HG02588 (cell line): ENCODE results near the gene TLK1.
A peak's percentile ranks its signal among the peaks of the same experiment; 100 is the strongest.

Source experiments
- ATAC-seq: cut with Tn5 transposase; IDR thresholded peaks from one replicate; pipeline ENCODE4 v1.9.1; 2021; ENCODE audit warnings: mild to moderate bottlenecking, moderate library complexity; ENCODE audit not compliant: unreplicated experiment

Gene TLK1

DNA sequence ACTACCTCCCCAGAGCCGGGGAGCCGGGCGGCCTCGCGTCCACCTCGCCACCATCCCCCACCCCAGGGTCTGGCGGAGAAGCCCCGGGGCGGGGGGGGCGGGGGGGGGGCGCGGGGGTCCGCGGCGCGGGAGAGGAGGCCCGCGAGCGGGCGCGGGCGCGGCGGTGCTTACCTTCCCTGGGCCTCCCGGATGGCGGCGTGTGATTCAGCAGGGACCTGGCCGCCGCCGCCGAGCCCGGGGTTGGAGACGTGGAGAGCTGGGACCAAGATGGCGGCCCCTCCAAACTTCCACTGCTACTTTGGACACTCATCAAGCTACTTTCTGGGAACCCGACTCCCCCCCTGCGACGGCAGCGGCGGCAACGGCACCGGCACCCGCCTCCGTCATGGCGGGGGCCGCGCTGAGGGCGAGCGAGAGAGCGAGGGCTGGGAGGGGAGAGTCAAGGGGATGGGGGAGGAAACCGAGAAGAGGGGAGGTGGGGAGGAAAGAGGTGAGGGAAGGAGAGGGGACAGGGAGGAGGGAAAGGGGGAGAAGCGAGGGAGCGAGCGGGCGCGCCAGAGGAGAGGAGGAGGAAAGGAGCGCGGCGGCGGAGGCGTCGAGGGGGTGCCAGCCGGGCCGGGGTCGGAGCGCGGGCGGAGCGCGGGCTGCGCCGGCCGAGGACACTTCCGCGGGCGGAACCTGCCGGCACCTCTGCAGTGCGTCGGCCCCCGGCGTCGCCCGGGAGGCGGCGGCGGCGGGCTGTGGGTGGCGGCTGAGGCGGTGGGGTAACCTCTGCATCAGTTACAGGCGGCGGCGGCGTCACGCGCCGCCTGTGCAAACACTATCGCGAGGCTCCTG, at the start of gene TLK1:
Gene TLK1 (minus strand): TSS at position 775 of the 837 bp plus-strand sequence. CDS start 465 bp downstream, at position 310.
- peak; percentile 52 for ATAC-seq

DNA sequence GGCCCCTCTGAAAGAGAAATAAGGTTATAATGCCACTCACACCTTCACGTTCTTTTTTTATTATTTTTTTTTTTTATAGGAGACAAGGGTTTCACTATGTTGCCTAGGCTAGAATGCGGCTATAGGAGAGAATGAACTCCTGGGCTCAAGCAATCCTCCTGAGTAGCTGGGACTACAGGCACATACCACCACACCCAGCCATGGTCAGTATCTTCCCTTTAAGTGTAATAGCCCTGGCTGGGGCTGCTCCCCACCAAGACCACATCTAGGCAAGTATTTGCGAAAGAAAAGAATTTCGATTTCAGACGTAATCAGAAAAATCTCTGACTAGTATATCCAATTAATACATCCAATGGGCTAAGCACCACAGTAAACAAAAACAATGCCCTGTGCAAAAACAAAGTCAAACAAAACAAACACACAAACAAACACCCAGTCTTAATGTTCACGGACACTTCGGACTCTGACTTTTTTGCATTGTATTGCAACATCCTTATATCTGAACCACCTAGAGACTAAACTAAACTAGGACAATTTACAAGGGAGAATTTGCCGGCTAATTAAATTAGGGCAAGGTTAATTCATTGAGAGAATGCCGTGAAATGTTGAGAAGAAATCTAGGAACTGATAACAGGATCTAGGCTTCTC, 49.6 kb upstream of the TLK1 start:
- ATAC-seq = no peak

DNA sequence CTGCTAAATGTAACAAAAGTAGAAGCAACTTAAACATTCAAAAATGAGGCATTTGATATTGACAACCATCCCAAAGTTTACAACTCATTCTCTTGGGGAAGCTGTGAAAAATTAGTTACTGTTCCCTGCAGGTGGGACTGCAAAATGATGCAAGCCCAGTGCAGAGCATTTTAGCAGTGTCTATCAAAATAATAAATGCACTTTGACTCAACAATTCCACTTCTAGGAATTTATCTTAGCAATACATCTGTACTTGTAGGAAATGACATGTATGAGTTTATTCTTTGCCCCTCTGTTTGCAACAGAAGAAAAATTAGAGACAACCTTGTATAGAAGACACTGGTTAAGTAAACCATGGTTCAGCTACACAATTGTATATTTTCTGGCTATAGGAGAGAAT, 48.0 kb upstream of the TLK1 start:
- ATAC-seq = no peak

DNA sequence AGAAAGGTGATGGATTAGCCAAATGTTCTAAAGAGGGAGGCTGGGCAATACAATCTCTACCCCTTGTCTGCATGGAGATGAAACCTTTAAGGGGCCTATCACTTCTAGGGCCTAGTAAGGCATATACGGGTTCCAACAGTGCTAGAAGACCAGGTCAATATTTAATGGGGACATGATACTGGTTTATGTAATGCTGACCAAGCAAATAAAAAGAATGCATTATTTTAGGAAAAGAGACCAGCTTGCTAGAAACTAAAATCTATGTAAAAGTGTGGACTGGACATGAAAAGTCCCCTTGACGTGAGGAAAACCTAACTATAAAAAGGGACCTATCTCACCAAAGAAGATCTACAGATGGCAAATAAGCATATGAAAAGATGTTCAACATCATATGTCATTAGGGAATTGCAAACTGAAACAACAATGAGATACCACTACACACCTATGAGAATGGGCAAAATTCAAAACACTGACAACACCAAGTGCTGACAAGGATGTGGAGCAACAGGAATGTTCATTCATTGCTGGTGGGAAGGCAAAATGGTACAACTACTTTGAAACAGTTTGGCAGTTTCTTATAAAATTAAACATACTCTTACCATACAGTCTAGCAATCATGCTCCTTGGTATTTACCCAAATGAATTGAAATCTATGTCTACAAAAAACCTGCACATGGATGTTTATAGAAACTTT, 45.9 kb upstream of the TLK1 start:
- no peak for ATAC-seq

DNA sequence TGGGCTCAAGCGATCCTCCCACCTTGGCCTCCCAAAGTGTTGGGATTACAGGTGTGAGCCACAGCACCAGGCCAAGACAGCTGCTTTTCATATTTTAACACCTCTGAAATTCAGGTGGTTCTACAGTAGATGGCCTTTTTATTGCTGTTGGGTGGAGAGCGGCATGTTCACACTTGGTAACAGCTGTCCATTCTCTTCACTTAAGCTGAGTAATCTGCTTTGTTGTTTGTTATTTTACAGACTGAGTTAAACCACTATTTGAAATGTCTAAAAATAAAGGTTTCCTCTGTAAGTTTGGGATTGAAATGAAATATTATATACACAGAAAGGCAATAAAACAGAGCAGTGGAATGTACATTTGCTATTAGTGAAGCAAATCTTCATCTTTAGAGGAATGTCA, 44.9 kb upstream of the TLK1 start:
- ATAC-seq = no peak

DNA sequence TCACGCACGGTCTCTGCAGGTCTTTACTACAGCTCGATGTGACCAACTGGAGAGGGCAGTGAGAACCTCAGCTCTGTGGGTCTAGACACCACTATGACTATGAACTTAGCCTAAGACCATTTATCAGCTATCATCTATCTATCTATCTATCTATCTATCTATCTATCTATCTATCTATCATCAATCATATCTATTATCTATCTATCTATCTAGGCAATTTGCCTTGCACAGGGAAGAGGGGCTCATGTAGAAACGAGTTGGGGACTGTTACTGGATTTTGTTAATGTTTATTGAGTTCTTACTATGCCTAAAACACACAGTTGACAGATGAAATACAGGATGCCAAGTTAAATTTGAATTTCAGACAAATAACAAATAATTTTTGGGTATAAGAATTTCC, 41.1 kb upstream of the TLK1 start:
- no peak for ATAC-seq

DNA sequence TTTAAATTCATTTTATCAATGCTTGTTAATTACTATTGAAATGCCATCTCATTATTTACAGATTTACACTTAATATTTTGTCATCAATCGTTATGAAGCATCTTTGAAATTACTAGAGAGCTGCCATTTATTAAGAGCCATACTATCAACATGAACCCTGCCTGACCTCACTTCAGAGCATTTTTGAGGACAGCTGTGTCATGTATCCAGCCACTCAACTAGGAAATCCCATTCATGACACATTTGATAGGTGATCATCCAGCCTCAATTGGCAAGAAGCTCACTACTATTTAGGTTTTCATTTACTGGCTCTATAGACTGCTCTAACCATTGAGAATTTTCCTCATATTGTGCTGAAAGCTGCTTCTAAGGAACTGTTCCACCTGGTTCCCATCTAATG, 40.6 kb upstream of the TLK1 start:
- ATAC-seq = no peak

DNA sequence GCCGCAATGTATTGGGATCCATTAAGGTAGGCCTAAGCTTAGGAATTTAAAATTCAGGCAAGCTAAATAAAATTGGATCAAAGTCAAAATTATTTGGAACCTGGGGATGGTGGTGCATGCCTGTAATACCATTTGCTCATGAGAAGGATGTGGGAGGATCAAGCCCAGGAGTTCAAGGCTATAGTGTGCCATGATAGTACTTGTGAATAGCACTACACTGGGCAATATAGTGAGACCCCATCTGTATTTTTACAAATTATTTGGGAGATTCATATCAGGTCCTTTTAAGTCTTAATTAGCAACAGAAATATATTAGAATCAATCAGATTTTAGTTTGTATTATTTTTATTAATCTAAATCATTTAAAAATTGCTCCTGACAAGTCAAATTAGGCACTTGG, 39.8 kb upstream of the TLK1 start:
- no peak for ATAC-seq

DNA sequence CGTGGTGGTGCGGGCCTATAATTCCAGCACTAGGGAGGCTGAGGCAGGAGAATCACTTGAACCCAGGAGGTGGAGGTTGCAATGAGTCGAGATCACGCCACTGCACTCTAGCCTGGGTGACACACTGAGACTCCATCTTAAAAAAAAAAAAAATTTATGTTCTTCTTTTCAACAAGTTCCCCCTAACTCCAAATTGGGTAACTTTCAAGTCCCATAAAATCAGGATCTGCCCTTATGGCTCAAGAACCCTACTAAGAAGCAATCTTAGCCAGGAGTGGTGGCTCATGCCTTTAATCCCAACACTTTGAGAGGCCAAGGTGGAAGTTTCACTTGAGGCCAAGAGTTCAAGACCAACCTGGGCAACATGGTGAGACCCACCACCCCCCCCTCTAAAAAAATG, 30.3 kb upstream of the TLK1 start:
- ATAC-seq = no peak

DNA sequence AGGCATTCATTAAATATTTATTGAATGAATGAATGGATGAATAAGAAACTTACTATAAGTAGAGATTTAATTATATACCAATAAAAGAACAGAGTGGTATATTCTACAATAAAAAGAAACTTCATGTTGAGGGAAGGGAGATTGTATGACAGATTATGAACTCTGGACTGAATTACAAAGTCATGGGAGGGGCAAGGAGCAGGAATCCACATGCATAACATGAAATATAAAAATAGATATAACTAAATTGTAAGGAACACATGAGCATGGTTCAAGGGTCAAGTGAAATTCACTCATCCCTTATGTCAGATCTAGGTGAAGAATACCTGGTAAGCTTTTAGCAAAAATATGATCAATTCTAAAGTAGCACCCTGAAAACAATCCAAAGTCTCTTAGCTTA, 27.1 kb upstream of the TLK1 start:
- ATAC-seq = no peak

DNA sequence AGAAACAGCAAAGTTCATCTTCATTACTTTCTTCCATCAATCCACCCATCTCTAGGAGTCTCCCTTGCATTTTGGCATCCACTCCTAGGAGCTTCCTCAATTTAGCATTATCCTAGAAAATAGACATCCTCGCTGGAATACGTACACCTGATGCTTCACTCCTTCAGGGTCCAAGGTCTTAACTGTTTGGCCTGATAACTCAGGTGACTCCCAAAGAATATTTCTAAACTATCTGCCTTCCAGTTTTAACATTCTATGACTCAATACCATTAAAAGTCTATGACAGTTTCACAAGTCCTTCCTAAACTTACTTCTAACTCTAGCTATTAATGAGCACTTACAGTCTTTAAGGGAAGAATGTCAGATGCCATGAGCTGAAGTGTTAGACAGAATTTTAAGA, 26.5 kb upstream of the TLK1 start:
- ATAC-seq = no peak

DNA sequence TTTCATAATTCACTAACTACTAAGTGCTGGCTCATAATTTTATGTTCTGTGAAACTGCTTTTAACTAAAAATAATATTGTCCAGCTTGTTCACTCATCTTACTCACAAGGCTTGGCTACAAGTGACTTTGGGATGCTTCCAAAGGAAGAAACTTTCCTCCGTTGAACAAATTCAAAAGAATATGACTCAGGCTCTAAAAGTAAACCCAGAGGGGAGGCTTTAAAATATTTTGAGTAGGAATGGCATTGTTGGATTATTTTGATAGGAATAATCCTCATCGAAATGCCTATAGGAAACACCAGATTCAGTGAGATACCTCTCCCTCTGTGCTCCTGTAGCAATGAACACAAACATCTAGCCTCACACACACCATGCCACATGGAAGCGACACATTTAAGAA, 25.2 kb upstream of the TLK1 start:
- no peak for ATAC-seq

DNA sequence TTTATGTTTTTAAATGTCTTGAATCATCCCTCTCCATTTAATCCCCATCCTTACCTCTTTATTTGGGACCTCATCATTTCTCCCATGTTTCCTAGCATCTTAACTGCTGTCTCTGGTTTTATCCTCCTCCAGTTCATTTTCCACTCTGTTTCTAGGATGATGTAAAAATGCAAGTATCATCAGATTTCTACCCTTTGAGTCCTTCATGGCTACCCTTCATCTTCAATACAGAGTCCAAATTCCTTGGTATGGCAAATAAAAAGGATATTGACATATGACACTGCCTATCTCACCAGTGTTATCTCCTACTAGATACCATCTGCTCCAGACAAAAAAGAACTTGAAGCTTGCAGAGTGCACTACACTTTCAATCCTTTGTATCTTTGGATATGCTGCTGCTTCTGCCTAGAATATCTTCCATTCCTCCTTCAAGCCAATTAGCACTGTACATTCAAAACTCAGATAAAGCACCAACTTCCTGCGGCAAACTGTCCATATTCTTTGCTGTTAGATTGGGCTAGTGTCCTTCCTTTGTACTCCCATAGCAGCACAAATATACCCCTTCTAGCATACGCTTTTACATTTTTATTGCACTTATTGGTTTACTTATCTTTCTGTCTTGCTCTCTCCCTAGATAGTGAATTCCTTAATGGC, 24.6 kb upstream of the TLK1 start:
- no peak for ATAC-seq

DNA sequence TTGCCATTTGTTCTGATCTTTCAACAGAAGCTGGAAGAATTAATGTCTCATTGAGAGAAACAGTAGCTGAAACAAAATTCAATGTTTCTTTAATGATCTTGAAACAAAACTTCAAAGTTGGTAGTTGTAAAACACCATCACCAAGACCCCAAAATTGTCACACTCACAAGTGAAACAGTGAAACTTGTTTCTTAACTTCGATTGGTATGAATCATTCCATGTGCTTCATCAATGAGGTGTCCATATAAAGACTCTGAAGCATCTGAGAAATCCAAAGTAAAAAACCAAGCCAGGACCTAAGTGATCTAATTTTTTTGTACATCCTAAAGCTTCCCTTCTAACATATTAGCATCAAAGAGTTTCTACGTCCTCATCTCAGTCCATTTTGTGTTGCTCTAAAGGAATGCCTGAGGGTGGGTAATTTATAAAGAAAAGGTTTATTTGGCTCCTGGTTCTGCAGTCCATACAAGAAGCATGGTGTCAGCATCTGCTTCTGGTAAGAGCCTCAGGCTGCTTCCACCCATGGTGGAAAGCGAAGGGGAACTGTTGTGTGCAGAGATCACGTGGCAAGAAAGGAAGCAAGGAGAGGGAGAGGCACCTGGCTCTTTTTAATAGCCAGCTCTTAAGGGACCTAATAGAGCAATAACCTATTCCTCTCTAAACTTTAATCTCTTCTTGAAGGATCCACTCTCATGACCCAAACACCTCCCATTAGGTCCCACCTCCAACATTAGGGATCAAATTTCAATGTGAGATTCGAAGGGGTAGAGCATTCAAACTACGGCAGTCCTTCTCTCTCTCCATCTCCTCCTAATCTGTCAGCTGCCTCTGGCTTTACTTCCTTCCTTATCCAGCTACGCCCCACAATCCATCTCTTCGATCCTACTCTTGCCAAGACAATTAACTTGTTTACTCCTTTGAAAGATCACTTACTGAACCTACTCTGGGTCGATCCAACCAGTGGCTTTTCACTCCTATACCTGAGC, 20.7 kb upstream of the TLK1 start:
- no peak for ATAC-seq

DNA sequence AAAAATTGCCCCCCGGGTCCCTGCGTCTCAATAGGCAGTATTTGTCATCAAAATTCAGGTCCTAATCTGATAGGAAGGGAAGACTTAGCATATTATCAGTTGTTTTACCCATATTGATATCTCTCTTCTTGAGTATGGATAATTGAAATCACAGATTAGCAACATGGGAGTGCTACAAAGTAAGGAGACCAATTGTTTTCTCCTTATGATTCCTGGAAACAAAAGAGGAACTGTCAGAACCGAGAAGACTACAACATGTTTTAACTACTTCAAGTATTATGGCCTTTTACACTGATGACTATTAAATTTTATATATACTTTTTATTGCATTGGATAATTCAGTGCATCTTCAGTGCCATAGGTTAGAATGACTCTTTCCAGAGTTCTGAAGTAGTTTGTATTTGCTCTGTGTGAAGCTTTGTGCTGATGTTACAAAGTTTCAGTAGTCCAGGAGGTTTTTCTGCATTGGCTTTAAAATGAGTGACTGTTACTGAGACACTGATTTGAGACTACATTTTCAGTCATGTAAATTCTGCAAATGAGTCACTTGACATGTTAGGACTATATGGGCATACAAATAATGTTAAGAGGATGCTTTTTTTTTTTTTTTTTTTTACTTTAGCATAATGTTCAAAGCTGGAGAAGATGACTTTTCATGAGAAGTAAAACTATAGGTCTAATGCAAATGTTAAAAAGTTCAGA, 19.7 kb upstream of the TLK1 start:
- ATAC-seq = no peak

DNA sequence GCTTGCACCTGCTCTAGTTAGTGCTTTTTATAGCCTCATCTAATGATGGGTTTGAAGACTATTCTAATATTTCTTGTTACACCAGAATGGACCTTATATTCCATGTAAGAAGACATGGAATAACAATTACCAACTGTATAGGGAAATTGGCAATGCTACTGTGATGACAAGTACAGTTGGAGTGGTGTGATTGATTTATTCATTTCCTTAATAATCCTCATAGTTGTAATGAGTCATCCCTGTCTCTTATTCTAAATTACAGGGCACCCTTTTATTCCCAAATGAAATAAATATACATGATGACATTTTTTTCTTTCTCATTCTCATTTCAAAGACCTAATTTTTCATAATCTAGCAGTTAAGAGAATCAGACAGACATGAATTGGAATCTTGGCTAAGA, 18.3 kb upstream of the TLK1 start:
- ATAC-seq = no peak

DNA sequence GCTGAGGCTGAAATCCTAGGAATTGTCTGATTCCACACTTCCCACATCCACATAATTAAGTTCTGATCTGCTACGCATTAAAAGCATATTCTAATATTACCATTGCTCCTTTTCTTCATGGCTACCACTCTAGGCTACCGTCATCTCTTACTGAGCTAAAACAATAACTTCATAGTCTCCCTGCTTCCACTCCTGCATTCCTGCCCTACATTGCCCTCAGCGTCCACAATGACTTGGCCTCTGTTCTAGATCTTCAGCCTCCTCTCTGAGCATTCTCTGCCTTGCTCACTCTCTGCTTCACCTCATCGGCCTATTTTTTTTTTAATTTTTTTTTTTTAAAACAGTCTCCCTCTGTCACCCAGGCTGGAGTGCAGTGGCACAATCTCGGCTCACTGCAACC, 15.8 kb upstream of the TLK1 start:
- ATAC-seq = no peak

DNA sequence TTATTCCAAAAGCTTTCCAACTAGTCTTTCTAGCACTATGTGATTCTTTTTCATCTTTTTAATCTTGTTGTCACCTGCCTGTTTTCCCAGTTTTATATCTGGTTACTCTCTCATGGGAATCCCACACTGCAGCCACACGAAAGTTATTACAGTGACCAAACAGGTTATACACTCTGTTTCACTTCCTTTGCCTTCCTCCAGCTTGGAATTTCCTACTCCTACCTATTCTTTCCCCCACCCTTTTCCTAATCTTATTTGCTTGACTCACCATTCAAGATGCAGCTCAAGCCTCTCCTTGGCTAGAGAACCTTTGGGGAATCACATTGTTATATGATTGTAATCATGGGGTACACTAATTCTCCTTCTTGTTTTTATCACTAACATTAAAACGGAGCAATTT, 13.4 kb upstream of the TLK1 start:
- ATAC-seq = no peak

DNA sequence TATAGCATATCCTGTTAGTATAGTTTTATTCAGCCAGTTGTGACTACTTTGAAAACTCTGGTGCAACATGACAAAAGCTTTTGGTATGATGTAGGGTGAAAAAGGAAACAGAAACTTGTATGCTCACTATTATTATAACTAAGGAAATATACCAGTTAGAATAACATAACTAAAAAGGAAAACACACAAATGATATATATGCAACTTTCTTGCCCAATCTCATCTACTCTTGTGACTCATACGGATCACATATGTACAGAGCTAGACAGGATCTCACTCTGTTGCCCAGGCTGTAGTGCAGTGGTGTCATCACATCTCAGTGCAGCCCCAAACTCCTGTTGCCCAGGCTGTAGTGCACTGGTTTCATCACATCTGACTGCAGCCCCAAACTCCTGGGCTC, 12.4 kb upstream of the TLK1 start:
- ATAC-seq = no peak

DNA sequence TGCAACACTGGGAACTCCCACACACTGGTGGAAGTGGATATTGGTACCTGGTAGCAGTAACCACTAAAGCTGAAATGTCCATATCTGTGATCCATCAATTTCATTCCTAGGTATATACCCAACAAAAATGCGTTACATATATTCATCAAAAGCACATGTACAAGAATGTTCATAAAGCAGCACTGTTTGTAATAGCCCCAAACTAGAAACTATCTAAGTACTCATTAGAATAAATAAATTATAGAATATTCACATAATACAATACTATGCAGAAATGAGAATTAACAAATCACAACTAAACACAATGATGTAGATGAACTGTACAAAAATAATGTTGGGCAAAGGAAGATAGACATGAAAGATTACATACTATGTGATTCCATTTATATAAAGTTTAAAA, 11.1 kb upstream of the TLK1 start:
- no peak for ATAC-seq
